Measurements from ENCODE around the gene AMFR.
A peak's percentile ranks its signal among the peaks of the same experiment; 100 is the strongest.

Gene AMFR

DNA sequence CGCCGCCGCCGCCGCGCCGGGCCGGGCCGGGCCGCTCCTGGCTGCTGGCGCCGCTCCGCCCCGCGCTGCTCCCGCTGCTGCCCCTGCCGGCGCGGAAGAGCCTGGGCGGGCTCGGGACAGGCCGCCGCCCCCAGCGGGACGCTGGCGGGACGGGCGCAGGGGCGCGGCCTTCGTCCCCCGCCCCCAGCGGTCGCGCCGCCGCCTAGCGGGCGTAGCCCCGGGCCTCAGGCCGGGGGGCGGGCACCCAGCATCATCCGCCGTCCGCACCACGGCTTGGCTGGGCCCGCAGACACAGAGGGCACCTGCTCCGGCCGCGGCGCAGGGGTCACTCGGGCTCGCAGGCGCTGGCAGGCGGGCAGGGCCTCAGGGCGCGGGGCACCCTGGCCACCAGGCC is at the start of gene AMFR:
Gene AMFR, minus strand, starts transcription at position 107 of the 394 bp plus-strand sequence. CDS start 218 bp downstream, outside the sequence.
- DNase-seq, result no peak

DNA sequence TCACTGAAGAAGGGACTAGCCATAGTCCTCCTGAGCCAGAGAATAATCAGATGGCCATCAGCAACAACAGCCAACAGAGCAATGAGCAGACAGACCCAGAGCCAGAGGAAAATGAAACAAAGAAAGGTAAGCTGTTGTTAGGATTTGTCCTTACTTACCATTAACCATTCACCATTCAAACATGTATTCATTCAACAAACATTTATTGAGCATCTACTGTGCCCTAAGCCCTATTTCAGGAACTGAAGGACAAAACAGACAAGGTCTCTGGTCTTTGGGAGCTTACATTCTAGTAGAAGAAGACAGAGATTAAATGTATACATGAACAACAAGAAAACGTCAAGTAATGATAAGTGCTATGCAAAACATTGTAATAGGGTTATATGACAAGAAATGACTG is 45.3 kb upstream of the AMFR start:
- DNase-seq, result no peak

DNA sequence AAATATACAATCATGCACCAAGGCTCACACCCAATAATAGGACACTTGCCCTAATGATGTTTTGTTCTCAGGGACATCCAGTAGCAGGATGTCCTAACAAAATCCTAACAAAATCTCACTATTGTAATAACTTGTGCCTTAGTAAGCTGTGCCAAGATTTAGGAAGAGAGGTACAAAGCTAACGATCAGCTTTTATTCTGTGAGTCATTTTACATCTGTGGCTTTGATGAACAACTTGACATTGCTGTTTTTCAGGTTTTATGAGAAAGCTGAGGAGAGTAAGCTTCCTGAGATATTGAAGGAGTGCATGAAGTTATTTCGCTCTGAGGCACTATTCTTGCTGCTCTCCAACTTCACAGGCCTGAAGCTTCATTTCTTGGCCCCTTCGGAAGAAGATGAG is 44.9 kb upstream of the AMFR start:
- DNase-seq, result no peak

DNA sequence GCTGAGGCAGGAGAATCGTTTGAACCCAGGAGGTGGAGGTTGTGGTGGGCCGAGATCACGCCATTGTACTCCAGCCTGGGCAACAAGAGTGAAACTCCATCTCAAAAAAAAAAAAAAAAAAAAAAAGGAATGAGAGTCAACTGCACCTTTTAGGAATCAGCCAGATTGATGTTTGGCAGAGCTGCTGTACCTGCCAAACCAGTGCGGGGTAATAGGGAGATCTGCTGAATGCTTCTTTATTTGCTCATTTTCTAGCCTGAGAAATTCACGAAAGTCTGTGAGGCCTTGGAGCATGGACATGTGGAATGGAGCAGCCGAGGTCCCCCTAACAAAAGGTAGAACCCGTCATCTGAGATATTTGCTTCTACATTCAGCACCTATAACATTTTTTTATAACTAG is 44.4 kb upstream of the AMFR start:
- DNase-seq, result no peak

DNA sequence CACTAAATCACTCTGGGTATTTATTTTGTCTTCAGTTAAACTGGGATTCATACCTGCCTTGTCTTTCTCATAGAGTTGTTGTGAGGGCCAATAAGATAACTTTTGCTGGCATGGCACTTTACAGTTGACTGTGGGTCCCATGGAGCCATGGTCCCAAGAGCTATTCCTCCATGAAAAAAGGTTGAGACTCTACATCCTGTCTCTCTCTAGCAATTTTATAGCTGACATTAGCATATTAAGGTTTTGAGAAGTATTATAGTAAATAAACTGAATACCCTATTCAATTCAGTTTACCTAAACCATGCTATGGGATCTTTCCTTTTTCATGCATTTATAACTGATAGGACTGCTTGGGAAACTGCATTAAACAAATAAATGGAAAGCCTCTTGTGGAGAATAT is 43.5 kb upstream of the AMFR start:
- DNase-seq, result no peak

DNA sequence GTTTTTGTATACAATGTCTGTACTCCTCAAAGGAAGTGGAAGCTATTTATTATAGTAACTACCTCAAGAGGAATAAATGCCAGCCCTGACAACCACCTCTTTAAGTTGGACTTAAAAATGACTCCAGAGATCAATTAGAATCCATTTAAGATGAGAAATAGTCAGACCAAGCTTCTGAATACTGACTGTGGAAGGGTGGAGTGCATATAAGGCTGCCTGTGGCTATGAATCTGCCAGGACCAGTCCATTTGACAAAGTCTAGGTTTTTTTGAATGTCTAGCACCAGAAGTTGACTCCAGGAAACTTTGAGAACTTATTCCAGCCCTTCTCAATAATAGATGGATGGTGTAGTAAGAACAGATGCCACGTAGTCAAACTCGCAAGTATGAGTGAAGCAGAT is 41.0 kb upstream of the AMFR start:
- no peak for DNase-seq

DNA sequence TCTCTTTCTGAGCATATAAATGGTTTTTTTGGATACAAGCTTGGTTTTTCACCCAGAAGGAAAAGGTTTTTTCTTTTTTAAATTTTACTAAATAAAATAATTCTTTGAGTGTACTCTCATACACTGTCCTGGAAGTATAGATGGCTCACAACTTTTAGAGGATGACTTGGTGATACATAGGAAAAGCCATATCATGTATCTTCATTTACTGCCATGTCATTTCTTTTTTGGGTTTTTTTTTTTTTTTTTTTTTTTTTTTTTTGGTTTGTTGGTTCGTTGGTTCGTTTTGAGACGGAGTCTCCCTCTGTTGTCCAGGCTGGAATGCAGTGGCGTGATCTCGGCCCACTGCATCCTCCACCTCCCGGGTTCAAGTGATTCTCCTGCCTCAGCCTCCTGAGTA is 37.8 kb upstream of the AMFR start:
- no peak for DNase-seq

DNA sequence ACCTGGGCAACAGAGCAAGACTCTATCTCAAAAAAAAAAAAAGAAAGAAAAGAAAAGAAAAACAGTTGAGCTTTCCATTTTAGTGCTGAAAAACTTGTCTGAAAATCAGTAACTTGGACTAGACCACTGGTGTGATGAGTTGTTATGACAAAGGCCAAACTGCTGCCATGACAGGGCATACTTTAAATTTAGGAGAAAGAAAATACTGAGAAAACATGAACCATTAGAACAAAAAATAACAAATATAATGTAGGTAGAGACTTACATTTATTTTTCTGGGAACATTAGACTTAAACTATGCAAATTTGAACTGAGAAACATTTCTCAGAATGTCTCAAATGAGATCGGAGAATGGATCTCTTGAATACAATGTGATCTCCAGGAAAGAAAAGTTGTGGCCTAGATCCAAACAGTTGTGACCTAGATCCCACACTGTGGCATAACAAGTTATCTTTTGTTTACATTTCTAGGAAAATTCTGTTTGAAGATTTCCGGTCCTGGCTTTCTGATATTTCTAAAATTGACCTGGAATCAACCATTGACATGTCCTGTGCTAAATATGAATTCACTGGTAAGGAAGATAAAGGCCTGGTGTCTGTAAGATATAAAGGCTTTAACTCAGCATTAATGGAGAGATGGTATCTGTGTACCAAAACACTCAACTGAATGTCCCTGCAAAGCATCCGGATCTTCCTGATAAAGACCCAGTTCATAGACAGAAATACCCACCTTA is 36.9 kb upstream of the AMFR start:
- no peak for DNase-seq

DNA sequence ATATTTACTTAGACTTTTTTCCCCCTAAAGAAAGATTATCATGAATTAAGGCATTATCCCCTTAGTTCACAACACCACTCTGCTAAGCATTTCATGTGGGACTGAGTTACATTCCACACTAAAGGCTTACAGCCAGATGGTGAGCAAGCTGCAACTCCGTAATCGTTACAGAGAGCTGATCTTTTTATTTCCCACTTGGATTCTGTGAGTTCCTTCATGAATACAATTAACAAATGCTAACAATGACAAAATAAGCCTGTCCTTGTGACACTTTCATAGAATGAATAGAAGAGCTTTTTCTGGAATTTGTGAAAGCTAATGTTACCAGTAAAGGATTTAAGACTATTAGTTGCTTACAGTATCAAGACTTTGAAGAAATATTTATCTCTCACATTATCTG is 34.8 kb upstream of the AMFR start:
- DNase-seq, result no peak

DNA sequence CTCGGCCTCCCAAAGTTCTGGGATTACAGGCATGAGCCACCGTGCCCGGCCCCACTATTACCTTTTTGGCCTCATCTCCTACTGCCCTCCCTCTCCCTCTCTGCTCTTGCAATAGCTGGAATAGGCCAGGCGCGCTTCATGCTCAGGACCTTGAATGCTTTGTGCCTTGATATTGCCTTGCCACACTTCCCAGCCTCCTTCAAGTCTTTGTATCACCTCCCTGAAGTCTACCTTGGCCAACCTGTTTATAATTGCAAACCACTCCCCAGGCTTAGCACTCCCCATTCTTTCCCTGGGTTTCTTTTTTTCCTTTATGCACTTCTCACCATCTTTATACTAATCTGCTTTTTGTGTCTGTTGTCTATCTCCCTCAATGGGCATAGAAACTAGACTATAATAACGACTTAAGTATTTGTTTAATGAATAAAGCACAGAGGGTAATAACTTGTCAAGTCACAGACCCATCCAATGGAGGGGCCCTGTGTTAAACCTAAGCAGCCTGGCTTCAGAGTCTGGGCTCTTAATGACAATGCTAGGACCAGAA is 32.7 kb upstream of the AMFR start:
- DNase-seq, result no peak

DNA sequence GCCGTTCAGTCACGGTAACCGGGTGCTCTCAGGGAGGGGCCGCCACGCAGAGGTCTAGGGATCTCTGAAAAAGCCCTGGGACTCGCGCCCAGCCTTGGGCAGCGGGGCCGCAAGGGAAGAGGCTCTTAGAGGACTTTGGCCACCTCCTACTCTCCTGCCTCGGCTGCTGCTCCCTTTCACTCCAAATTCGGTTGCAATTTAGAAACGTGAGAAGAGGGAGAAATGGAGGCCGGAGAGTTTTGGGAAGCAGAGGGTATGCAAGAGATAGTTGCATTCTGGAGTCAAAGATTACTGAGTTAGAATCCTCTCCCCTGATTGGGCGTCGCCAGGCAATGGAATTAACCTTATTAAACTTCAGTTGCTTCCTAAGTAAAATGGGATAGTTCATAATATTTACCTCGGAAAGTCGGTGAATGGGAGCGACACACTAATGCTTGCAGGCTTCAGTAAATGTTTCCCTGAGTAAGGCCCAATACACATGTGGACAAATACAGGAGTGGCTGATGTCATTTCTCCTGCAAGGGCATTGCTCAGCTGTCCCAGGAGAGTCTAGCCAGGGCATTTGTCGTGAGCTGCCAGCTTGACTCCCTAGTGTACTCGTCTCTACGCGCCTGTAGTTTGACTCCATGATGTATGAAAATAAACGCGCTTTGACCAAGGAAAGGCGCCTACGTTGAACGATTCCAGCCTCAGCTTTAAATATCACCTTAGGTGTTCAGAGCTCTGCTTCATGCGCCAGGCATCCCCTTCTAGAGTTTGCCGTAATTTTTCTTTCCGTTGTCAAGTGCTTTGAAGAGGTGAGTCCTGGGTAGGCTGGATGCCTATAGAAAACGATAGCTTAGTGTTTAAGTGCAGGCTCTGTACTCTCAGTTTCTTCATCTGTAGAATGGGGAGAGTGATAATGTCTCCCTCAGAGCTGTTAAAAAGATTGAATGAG is 26.7 kb upstream of the AMFR start:
- DNase-seq, result no peak

DNA sequence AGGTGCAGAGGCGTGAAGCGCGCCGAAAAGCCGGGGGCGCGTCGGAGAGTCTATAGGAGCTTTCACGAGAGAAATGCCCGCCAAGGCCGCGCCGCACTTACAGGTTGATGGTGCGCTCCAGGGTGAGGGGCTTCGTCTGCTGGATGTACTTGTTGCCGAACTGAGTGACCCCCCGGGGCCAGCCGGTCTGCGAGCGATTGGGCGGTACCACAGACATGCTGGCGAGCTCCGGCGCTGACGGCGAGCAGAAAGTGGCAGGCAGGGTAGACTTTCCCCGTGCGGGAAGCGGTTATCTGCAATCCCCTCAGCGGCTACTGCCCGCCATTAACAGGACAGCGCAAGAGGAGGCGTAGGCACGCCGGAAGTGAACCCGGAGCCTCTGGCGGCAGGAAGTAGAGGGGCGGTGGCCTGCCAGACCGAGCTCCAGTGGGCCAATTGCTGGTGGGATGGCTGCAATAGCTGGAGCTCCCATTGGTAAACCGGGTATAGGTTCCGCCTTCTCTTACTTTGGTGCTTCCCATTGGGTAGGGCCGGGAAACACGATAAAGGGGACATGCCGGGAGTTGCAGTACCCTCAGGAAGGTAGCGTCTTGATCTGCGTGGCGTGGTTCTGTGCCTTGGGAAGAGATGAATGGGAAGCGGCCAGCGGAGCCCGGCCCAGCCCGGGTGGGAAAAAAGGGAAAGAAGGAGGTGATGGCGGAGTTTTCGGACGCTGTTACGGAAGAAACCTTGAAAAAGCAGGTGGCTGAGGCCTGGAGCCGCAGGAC is 25.8 kb upstream of the AMFR start, which contains the start of the genes NUDT21 and OGFOD1:
Gene NUDT21, minus strand, starts transcription at position 347 of the 767 bp plus-strand sequence. Its CDS starts 130 bp downstream, at position 217.
Gene OGFOD1, plus strand, starts transcription at position 569 of the 767 bp plus-strand sequence. Its CDS starts 59 bp downstream, at position 628.
- peak; percentile 91 for DNase-seq

DNA sequence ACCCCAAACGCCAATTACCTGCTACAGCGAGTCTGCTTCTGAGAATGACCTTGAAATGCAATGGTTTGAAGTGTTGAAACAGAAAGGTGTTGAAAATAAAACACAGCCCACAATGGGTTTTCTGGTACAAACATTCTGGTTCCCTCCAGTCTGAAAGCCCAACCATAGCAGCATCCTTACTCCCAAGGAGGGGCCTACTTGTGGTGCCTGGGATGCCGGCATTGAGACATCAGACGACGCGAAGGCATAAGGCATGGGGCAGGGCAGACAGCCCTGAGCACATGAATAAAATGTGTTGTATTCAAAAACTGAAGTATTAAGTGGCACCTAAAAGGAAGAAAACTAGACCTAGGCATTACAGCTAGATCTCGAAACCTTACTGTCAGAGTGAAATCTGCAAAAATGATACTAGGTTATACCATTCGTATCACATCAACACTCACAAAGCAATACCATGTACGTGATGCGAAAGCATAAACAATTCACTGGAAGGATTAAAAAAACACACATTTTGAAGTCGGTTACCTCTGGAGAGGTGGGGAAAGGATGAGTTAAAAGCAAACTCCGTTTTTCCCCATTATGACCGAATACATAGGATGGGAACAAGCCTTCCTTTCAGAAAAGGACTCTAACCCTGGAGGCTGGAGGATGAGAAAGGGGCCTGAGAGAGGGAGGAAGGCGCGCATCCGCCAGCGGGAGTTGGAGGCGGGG is 25.1 kb upstream of the AMFR start:
- DNase-seq, result no peak

DNA sequence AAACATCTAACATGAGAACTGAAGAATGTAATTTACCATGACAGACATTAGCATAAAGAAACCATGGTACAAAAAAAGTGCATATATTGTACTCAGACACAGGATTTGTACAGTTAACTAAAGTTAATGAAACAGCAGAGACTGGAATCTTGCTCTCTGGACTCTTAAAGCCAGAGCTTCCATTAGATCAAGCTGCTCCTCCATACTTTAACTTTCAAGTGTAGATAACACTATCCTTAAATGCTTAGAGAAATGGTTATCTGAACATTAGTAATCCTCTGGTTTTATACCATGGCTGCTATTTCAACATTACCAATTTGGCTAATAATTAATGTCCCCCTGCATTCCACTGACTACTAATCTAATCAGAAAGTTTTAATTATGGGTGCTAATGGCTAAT is 22.7 kb upstream of the AMFR start:
- no peak for DNase-seq

DNA sequence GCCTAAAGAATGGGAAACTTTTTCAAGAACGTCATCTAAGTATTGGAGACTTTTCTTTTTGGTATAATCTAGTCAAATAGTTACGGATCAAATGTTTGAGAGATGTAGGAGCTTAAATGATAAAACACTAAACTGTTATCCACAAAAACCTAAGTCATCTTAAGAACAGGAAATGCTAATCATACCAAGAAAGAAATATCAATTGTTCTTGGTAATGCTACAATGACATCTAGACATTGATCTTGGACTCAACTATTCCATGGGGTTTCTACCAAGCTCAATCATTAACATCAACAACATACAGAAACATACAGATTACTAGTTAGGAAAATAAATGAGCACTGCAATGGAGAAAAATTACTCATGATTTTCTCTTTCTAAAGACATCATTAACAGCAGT is 21.9 kb upstream of the AMFR start:
- DNase-seq, result no peak

DNA sequence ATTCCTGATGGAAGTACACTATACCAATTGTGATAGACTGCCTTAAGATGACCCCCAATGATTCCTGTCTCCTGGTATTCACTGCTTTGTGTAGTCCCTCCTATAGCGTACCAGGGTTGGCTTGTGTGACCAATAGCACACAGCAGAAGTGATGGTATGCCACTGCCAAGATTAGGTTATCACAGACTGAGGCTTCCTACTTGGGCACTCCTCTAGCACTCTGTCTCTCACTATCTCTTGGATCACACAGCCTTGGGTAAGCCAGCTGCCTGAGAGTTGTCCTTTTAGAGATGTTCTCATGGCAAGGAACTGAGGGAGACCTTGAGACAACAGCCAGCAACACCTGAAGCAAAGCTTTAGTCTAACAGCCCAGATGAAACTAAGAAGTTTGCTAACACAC is 12.7 kb upstream of the AMFR start:
- no peak for DNase-seq

DNA sequence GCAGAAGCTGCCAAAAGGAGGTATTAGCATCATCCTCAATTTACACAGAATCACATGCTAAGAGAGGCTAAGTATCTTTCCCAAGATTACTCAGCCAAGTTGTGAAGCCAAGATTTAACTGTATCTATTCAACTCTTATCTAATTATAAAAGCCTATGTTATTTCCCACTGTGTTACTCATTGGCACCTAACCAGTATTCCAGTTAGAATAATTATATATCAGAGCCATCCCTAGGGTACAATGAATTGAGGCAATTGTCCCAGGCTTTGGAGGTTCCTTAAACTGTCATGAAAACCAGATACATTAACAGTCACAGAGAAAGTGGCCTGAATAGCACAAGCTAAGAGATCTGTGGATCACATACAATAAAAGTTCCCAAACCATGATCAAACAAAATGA is 10.9 kb upstream of the AMFR start:
- no peak for DNase-seq

DNA sequence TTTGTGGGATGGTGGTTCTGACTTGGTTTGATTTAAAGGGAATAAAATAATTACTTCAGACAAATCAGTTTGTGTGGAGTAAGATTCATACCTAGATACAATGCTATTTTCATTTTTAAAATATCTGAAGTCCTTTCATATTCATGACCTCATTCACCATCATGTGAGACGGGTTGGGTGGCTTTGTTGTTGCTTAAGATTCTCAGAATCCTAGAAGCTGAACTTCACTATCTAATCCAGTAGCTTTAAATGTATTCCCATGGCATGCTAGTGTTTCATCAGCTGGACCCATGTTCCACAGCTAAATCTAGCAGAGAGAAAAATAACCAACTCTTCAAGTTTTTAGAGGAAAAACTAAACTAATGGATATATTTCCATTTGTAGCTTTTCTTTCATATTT is 2.7 kb upstream of the AMFR start:
- DNase-seq, result no peak

DNA sequence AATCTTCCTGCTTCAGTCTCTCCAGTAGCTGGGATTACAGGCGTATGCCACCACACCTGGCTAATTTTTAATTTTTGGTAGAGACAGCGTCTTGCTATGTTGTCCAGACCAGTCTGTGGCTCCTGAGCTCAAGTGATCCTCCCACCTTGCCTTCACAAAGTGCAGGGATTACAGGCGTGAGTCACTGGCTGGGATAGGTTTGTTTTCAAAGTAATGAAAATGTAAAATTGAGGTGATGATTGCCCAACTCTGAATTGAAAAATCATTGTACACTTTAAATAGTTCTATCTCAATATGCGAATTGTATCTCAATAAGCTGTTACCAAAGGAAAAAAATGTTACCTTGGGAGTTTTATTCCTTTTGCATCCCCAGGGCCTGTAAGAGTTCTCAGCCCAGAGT is 1.2 kb upstream of the AMFR start:
- no peak for DNase-seq

DNA sequence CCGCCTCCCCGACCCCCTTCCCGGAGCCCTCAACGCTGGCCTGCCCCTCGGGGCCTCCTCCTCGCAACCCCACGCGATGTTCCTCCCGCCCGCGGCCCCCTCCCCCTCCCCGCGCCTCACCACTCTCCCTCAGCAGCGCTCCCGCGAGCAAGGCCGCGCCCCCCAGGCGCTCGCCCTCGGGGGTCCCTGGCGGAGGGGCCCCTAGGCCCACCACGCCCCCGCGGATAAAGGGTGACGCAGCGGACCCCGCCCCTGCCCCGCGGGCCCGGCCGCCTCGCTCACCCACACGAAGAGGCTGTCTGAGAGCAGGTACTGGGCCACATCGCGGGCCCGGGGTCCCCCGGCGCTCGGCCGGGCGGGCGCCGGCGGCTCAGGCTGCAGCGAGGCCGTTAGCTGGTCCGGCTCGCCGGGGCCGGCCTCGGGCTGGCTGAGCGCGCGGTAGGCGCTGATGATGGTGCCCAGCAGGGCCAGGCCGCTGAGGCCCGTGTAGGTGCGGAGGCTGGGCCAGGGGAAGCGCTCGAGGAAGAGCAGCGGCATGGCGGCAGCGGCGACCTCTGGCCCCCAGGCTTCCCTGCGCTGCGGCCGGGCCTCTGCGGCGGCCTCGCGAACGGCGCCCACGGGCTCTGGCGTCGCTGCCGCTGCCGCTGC is 430 bp downstream of the AMFR start:
- DNase-seq, result no peak

DNA sequence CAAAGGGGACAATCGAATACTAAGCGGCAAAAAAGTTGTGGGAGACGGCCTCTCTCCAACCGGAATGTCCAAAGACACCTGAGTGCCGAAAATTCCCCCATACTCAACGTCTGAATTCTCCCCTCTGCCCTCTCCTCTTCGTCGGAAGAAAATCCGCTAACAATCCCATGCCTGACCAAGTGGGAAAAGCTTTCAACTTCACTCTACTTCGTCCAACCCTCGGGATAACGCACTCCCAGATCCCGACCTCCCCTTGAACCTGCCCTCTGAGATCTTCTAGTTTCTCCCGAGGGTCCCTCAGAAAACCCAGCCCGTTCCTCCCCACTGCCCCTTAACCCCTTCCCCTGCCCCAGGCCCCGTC is 961 bp downstream of the AMFR start:
- no peak for DNase-seq
